ENCODE results near the gene DIP2C. TPM values are rescaled to one million over a fixed set of nuclear protein-coding genes. Genes with fewer than 3 reads are reported as not detected.

Gene DIP2C
- total RNA-seq, 6 experiments from 2014 or later, result 23.2 to 28.9 (median 26.3) TPM

DNA sequence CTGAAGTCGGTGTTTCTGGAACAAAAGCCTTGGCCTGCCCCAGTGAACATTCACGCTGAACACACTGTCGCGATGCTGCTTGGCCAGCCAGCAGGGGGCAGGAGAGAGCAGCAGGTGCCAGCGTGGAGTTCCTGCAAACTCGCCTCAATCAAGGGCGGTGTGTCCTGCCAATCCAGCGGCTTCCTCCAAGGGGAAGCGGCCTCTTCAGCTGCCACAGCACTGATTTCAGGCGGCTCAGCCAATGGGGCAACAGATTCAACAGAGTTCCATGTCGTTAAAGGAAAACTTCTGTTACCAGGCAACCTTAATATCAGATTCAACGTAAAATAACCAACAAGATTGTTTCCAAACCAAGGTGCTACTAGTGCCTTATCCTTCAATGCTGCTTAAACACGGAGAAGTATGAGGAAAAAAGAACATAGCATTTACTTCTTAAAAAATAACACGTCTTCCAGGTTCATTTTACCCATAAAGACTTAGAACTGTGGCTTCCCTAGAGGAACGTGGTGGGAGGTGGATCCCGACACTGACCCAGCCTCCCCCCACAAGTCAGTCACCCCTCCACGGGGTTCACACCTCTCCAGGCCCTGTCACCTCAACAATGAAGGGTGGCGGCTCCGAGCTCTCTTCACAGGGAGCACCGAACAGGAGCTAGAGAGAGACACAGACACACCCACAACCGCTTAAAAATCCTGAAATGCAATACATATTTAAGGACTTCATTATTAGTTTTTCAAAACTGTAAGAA, 178.2 kb downstream of the DIP2C start:
- peak; percentile 98 for TF ChIP-seq CTCF (IDR thresholded peaks at IDR 0.05)
- peak; percentile 79 for DNase-seq
- H3K4me3 Mint-ChIP-seq, result no peak overlapping the region
- H3K36me3 Mint-ChIP-seq (ENCODE audit: low read depth), result no peaks in the 10 kb centered on the region
- H3K9me3 Mint-ChIP-seq, result no peaks in the 10 kb centered on the region
- peaks cover 6% of the 10 kb centered on the region for H3K27me3 Mint-ChIP-seq (ENCODE audit: insufficient read depth)
- H3K4me1 Mint-ChIP-seq (ENCODE audit: low read depth), result peaks cover 20% of the 10 kb centered on the region
- H3K27ac Mint-ChIP-seq, result peak overlapping the region; percentile 80

- no peak overlapping the region for H3K4me3 Mint-ChIP-seq
- no peak for TF ChIP-seq CTCF (IDR thresholded peaks at IDR 0.05)
- no peaks in the 10 kb centered on the region for H3K9me3 Mint-ChIP-seq
- H3K4me1 Mint-ChIP-seq (ENCODE audit: low read depth), result peaks cover 20% of the 10 kb centered on the region
- no peak for DNase-seq
- H3K27me3 Mint-ChIP-seq (ENCODE audit: insufficient read depth), result peaks cover 6% of the 10 kb centered on the region
- H3K27ac Mint-ChIP-seq, result peak overlapping the region; percentile 80; the same call in 1 of the 2 replicates
- H3K36me3 Mint-ChIP-seq (ENCODE audit: low read depth), result no peaks in the 10 kb centered on the region
Observed at GRCh38 chr10:510415-510881, 179.0 kb downstream of the DIP2C start.

DNA sequence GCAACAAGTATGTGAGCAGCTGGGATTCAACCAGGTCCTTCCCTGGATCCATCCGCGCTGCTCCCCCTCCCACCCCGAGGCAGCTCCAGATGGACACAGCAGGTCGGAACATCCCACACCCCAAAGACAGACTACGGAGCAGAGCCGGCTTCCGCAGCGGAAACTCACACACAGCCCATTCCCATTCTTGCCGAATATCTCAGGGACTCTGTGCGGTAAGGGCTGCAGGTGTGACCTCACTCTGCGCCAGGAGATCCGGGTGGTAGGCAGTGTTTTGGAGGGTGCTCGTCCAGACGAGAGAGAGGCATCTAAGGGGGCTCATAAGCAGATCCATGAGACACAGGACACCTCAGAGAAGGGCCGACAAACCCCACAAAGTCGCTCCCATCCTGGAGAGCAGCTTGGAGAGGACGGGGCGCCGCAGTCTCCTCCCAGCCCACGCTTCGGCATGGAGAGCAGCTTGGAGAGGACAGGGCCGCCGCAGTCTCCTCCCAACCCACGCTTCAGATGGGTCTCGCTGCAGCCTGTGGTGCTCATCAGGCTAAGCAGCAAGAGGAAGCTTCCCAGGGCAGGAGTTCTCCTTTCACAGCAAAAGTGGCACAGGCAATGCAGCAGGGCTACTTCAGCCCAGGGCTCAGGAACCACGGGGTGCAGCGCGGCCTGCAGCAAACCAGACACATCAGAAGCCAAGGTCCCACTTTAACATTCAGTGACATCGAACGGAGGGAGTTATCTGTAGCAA, 179.9 kb downstream of the DIP2C start:
- Mint-ChIP-seq H3K27ac (0 out of 2 replicates have a peak overlapping the region, but pooled peaks have one; percentile 18), H3K9me3 (no peaks in the 10 kb centered on the region), H3K4me3 (no peak overlapping the region), H3K36me3 (ENCODE audit: low read depth) (no peaks in the 10 kb centered on the region), H3K4me1 (ENCODE audit: low read depth) (peaks cover 20% of the 10 kb centered on the region), H3K27me3 (ENCODE audit: insufficient read depth) (peaks cover 6% of the 10 kb centered on the region)
- no peak for DNase-seq
- no peak for TF ChIP-seq CTCF (IDR thresholded peaks at IDR 0.05)

GRCh38 chr10:508726-509125, 180.7 kb downstream of the DIP2C start:
- no peak overlapping the region for H3K27ac Mint-ChIP-seq
- H3K36me3 Mint-ChIP-seq (ENCODE audit: low read depth), result no peaks in the 10 kb centered on the region
- peaks cover 19% of the 10 kb centered on the region for H3K4me1 Mint-ChIP-seq (ENCODE audit: low read depth)
- DNase-seq, result no peak
- no peak overlapping the region for H3K4me3 Mint-ChIP-seq
- peaks cover 6% of the 10 kb centered on the region for H3K27me3 Mint-ChIP-seq (ENCODE audit: insufficient read depth)
- no peak for TF ChIP-seq CTCF (IDR thresholded peaks at IDR 0.05)
- no peaks in the 10 kb centered on the region for H3K9me3 Mint-ChIP-seq

DNA sequence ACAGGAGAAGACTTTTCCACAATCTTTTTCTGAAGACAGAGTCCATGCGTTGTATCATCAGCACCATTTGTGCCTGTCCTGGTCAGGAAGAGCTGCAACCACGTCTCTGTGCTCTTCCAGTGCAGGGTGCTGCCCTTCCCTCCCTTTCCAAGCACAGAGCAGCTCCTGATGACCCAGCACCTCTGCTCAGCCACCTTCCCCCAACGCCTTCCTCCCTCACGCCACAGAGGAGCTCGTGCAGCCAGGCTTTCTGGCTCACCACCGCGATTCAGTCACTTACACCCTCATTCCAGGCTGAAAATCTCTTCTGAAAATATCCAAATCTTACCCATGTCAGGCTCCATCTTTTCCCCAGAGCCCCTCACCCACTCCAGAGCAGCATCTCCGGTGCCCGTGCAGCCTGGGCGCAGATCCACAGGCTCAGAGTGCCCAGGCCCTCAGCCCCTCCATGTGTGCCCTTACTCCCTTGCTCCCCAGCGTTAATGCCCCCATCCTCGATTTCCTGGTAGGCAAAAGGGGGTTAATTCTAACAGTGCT, 181.5 kb downstream of the DIP2C start:
- H3K36me3 Mint-ChIP-seq (ENCODE audit: low read depth), result no peaks in the 10 kb centered on the region
- H3K4me1 Mint-ChIP-seq (ENCODE audit: low read depth), result peaks cover 11% of the 10 kb centered on the region
- H3K9me3 Mint-ChIP-seq, result no peaks in the 10 kb centered on the region
- DNase-seq, result no peak
- no peak overlapping the region for H3K27ac Mint-ChIP-seq
- peaks cover 6% of the 10 kb centered on the region for H3K27me3 Mint-ChIP-seq (ENCODE audit: insufficient read depth)
- peak overlapping the region; percentile 3; the same call in 1 of the 2 replicates for H3K4me3 Mint-ChIP-seq
- no peak for TF ChIP-seq CTCF (IDR thresholded peaks at IDR 0.05)

All from HFFc6 (cell line).